Measurements from ENCODE around the gene TUBA4A. TPM values are rescaled to one million over a fixed set of nuclear protein-coding genes. Genes with fewer than 3 reads are reported as not detected.

Gene TUBA4A
- total and polyA plus RNA-seq, 2 of the 8 experiments (the other 6 are each of a cell fraction or from before 2014, with no cell fraction given): 67.3 to 172 TPM

GRCh38 chr2:219213026-219213415 is 40.7 kb downstream of the TUBA4A start:
- Histone ChIP-seq H2BK20ac (ENCODE audit: low read length) (no peak overlapping the region), H4K91ac (replicated peaks; ENCODE audit: insufficient read length, low read length) (no peak overlapping the region), H3K4ac (replicated peaks; ENCODE audit: insufficient read length, low read depth, low read length) (no peak overlapping the region), H3K9me3 (ENCODE audit: insufficient read depth in 2 of 2, low read depth in 1 of 2, low read length in 1 of 2) (no peaks in the 10 kb centered on the region), H2AFZ (ENCODE audit: low read length) (no peak overlapping the region), H3K18ac (ENCODE audit: extremely low read depth, low read length) (no peak overlapping the region), H3K23me2 (ENCODE audit: low read depth, low read length) (peaks cover 2% of the 10 kb centered on the region), H2AK5ac (ENCODE audit: low read depth, low read length) (no peak overlapping the region), H4K5ac (ENCODE audit: insufficient read length, low read depth, low read length) (no peak overlapping the region), H4K20me1 (replicated peaks in 1 of 2; ENCODE audit: control insufficient read depth in 1 of 2, insufficient read depth in 2 of 2, low read length in 2 of 2) (peaks cover 0 to 2% of the 10 kb centered on the region in 2 experiments), H3K9ac (replicated peaks in 1 of 4; ENCODE audit: extremely low read depth in 1 of 4, low read depth in 3 of 4, low read length in 3 of 4) (no peak overlapping the region), H3K56ac (replicated peaks; ENCODE audit: insufficient read length, low read depth, low read length) (no peak overlapping the region), H3K27ac (ENCODE audit: low read depth, low read length) (no peak overlapping the region), H2BK12ac (ENCODE audit: low read depth, low read length) (no peak overlapping the region), H2BK15ac (ENCODE audit: low read length) (no peak overlapping the region), H3K4me1 (replicated peaks in 1 of 4; ENCODE audit: control insufficient read depth in 3 of 4, insufficient read depth in 4 of 4, low read length in 3 of 4) (peaks cover 0 to 2% (median 0%) of the 10 kb centered on the region in 4 experiments; a peak in 2 of 7 replicates), H3K79me2 (ENCODE audit: control insufficient read depth in 1 of 2, insufficient read depth in 2 of 2, low read length in 2 of 2) (no peaks in the 10 kb centered on the region), H2BK120ac (replicated peaks; ENCODE audit: low read depth, low read length) (no peak overlapping the region), H2BK5ac (ENCODE audit: low read depth, low read length) (no peak overlapping the region), H3K27me3 (replicated peaks in 1 of 4; ENCODE audit: control insufficient read depth in 3 of 4, extremely low read depth in 1 of 4, insufficient read depth in 3 of 4, low read length in 3 of 4) (no peaks in the 10 kb centered on the region), H3K23ac (ENCODE audit: insufficient read length) (no peak overlapping the region), H3K79me1 (ENCODE audit: low read depth, low read length) (no peaks in the 10 kb centered on the region), H3K36me3 (ENCODE audit: control insufficient read depth in 2 of 4, insufficient read depth in 4 of 4, low read length in 3 of 4) (peaks cover 14 to 57% (median 29%) of the 10 kb centered on the region in 4 experiments), H4K8ac (ENCODE audit: extremely low read depth, insufficient read depth, low read length) (no peak overlapping the region), H3K4me2 (ENCODE audit: insufficient read depth in 1 of 2, low read depth in 2 of 2, low read length in 2 of 2) (no peak overlapping the region), H3K14ac (ENCODE audit: insufficient read length) (no peak overlapping the region), H3K4me3 (ENCODE audit: extremely low read depth in 1 of 4, insufficient read depth in 2 of 4, low read depth in 3 of 4, low read length in 4 of 4) (no peak overlapping the region)
- TF ChIP-seq CREB1 (IDR thresholded peaks at IDR 0.05) (no peak), NRF1 (IDR thresholded peaks at IDR 0.05; ENCODE audit: low read depth, low read length) (no peak), MAX (IDR thresholded peaks at IDR 0.05) (no peak), TCF12 (IDR thresholded peaks at IDR 0.05; ENCODE audit: low read depth, low read length) (no peak), BACH1 (IDR thresholded peaks at IDR 0.05; ENCODE audit: low read length) (no peak), RBBP5 (IDR thresholded peaks at IDR 0.05; ENCODE audit: borderline replicate concordance, low read depth, low read length) (no peak), SP2 (IDR thresholded peaks at IDR 0.05; ENCODE audit: low read length) (no peak), RFX5 (IDR thresholded peaks at IDR 0.05; ENCODE audit: borderline replicate concordance, low read depth, low read length) (no peak), KDM5A (IDR thresholded peaks at IDR 0.05; ENCODE audit: low read length) (no peak), TBP (IDR thresholded peaks at IDR 0.05; ENCODE audit: low read depth, low read length) (no peak), CEBPB (IDR thresholded peaks at IDR 0.05; ENCODE audit: low read depth, low read length) (no peak)
- ChIA-PET CTCF (ENCODE audit: partially characterized antibody) (interaction anchor here (0.9 to 1.1 kb wide), 2 partner anchors 41 to 64 kb away, joined by 4 read pairs; no protein-coding TSS in a partner anchor), POLR2A (ENCODE audit: partially characterized antibody) (interaction anchor here (0.6 to 1.5 kb wide), 7 partner anchors 11 to 50 kb away, joined by 3 to 7 read pairs (median 3); partner anchors contain the start of genes ANKZF1, ATG9A, GLB1L and STK16)
- WGBS, 2 experiments (ENCODE audit: extremely low coverage in 1 of 2, insufficient coverage in 1 of 2, insufficient read length in 1 of 2, insufficient replicate concordance in 2 of 2, low coverage in 1 of 2, low lambda C conversion rate in 2 of 2, missing lambda C conversion rate in 1 of 2): 98% methylated on average over 8 of the region's 8 CpGs; no CpG with 5 or more reads in 1 of the 2 experiments
- FAIRE-seq (no peak), DNase-seq (ENCODE audit: low read depth in 1 of 2, low spot score in 2 of 2) (no peak)

Measured in H1 (cell line).